MM.1S (cell line): ENCODE results near the gene PKHD1.

ENCODE experiments used
- DNase-seq: peaks from one replicate; pipeline ENCODE4 v3.0.0-alpha.2; 2015
- H2AFZ ChIP-seq: fragments of 300-600 bp; sonication (generic); 2 replicates; pipeline ENCODE4 v1.6.0; 2016; ENCODE audit warnings: antibody characterized with exemption, low read length
- H3F3A ChIP-seq: fragments of 300-600 bp; sonication (generic); 2 replicates; pipeline ENCODE4 v1.6.1; 2016; ENCODE audit warnings: mild to moderate bottlenecking, antibody characterized with exemption, low read length, moderate library complexity, mixed read lengths; ENCODE audit not compliant: insufficient read depth
- H3K27ac ChIP-seq: fragments of 300-600 bp; sonication (generic); 2 replicates; pipeline ENCODE4 v1.5.1; 2016; ENCODE audit warnings: mild to moderate bottlenecking, low read length
- H3K27me3 ChIP-seq: fragments of 300-600 bp; sonication (generic); replicated peaks from 2 replicates; pipeline ENCODE4 v1.6.0; 2016; ENCODE audit warnings: low read length; ENCODE audit not compliant: insufficient read depth
- H3K36me3 ChIP-seq: fragments of 300-600 bp; sonication (generic); replicated peaks from 2 replicates; pipeline ENCODE4 v1.6.1; 2016; ENCODE audit warnings: mild to moderate bottlenecking, low read length, mixed read lengths; ENCODE audit not compliant: insufficient read depth
- H3K4me1 ChIP-seq: fragments of 300-600 bp; sonication (generic); 2 replicates; pipeline ENCODE4 v1.6.1; 2016; ENCODE audit warnings: low read length, mixed read lengths
- H3K4me2 ChIP-seq: fragments of 300-600 bp; sonication (generic); 2 replicates; pipeline ENCODE4 v1.6.0; 2016; ENCODE audit warnings: low read depth, low read length
- H3K4me3 ChIP-seq: fragments of 300-600 bp; sonication (generic); 2 replicates; pipeline ENCODE4 v1.5.1; 2016; ENCODE audit warnings: low read length, mixed read lengths
- H3K79me2 ChIP-seq: fragments of 300-600 bp; sonication (generic); 2 replicates; pipeline ENCODE4 v1.6.1; 2016; ENCODE audit warnings: mixed run types, low read length, mixed read lengths
- H3K9ac ChIP-seq: fragments of 300-600 bp; sonication (generic); 2 replicates; pipeline ENCODE4 v1.6.1; 2016; ENCODE audit warnings: low read length, mixed read lengths
- H3K9me2 ChIP-seq: fragments of 300-600 bp; sonication (generic); replicated peaks from 2 replicates; pipeline ENCODE4 v1.6.1; 2016; ENCODE audit warnings: mild to moderate bottlenecking, low read length, mixed read lengths; ENCODE audit not compliant: insufficient read depth
- H3K9me3 ChIP-seq: fragments of 300-600 bp; sonication (generic); replicated peaks from 2 replicates; pipeline ENCODE4 v1.6.1; 2016; ENCODE audit warnings: mild to moderate bottlenecking, low read length, mixed read lengths; ENCODE audit not compliant: insufficient read depth
- H4K20me1 ChIP-seq: fragments of 300-600 bp; sonication (generic); 2 replicates; pipeline ENCODE4 v1.6.1; 2016; ENCODE audit warnings: mild to moderate bottlenecking, low read length, moderate library complexity, mixed read lengths; ENCODE audit not compliant: insufficient read depth
- CTCF ChIP-seq: fragments of 300-600 bp; sonication (generic); IDR thresholded peaks from 2 replicates; pipeline ENCODE4 v1.5.1; 2016; ENCODE audit warnings: antibody characterized with exemption, low read length, mixed read lengths
- EZH2 ChIP-seq: fragments of 300-600 bp; sonication (generic); optimal IDR thresholded peaks from 2 replicates; pipeline ENCODE3; 2017; ENCODE audit warnings: low read depth, mild to moderate bottlenecking, antibody characterized with exemption, low read length, mixed read lengths
- EZH2phosphoT487 ChIP-seq: fragments of 300-600 bp; sonication (generic); IDR thresholded peaks from 2 replicates; pipeline ENCODE4 v1.6.1; 2018; ENCODE audit warnings: antibody characterized with exemption, low read length

PKHD1 gene

GRCh38 chr6:51570168-51570921, 517.1 kb downstream of the PKHD1 start:
- Histone ChIP-seq H3K4me1 (no peaks in the 10 kb centered on the region), H3F3A (no peaks in the 10 kb centered on the region), H3K9me2 (no peaks in the 10 kb centered on the region), H3K9me3 (no peaks in the 10 kb centered on the region), H3K4me2 (no peak overlapping the region), H4K20me1 (no peaks in the 10 kb centered on the region), H3K36me3 (no peaks in the 10 kb centered on the region), H3K9ac (no peak overlapping the region), H3K79me2 (no peaks in the 10 kb centered on the region), H3K4me3 (no peak overlapping the region), H3K27me3 (no peaks in the 10 kb centered on the region), H3K27ac (no peak overlapping the region), H2AFZ (no peak overlapping the region)
- no peak for DNase-seq
- no peak for TF ChIP-seq EZH2
- no peak for TF ChIP-seq CTCF
- no peak for TF ChIP-seq EZH2phosphoT487

- Histone ChIP-seq H2AFZ (no peak overlapping the region), H3K9me3 (no peaks in the 10 kb centered on the region), H3K4me2 (no peak overlapping the region), H3K4me3 (no peak overlapping the region), H3K9ac (no peak overlapping the region), H3K9me2 (no peaks in the 10 kb centered on the region), H3K36me3 (no peaks in the 10 kb centered on the region), H3K4me1 (no peaks in the 10 kb centered on the region), H4K20me1 (no peaks in the 10 kb centered on the region), H3K27ac (no peak overlapping the region), H3K79me2 (no peaks in the 10 kb centered on the region), H3K27me3 (no peaks in the 10 kb centered on the region), H3F3A (no peaks in the 10 kb centered on the region)
- TF ChIP-seq CTCF (no peak), EZH2phosphoT487 (no peak), EZH2 (no peak)
- no peak for DNase-seq
Measured at GRCh38 chr6:51569594-51569993, 517.8 kb downstream of the PKHD1 start.

GRCh38 chr6:51568771-51569170, 518.6 kb downstream of the PKHD1 start:
- Histone ChIP-seq H3K4me1 (no peaks in the 10 kb centered on the region), H3K4me3 (no peak overlapping the region), H3K36me3 (no peaks in the 10 kb centered on the region), H3K9ac (no peak overlapping the region), H3K27me3 (no peaks in the 10 kb centered on the region), H3K79me2 (no peaks in the 10 kb centered on the region), H3F3A (no peaks in the 10 kb centered on the region), H3K9me3 (no peaks in the 10 kb centered on the region), H3K27ac (no peak overlapping the region), H3K9me2 (no peaks in the 10 kb centered on the region), H4K20me1 (no peaks in the 10 kb centered on the region), H2AFZ (no peak overlapping the region), H3K4me2 (no peak overlapping the region)
- DNase-seq: no peak
- TF ChIP-seq CTCF: no peak
- TF ChIP-seq EZH2phosphoT487: no peak
- TF ChIP-seq EZH2: no peak
